ENCODE data around the gene CD247.

- no peak for TF ChIP-seq EZH2 (IDR thresholded peaks at IDR 0.05; ENCODE audit: insufficient read depth, poor library complexity, severe bottlenecking)
- TF ChIP-seq EZH2phosphoT487 (IDR thresholded peaks at IDR 0.05; ENCODE audit: insufficient read depth, low read depth), result no peak
Observed at GRCh38 chr1:167555971-167556714, 37.8 kb upstream of the CD247 start.

All from GM23248 (cell line).